BJ (cell line): Measurements from ENCODE around the gene PALM. TPM values are rescaled to one million over a fixed set of nuclear protein-coding genes. Genes with fewer than 3 reads are reported as not detected.

Experiments
- CTCF ChIA-PET: fragments of 350-600 bp; formaldehyde crosslinking; extraction: SDS; loops from one replicate; lab custom pipeline; 2021; ENCODE audit warnings: antibody characterized with exemption, inconsistent platforms; lab: Yijun Ruan, JAX
- POLR2A ChIA-PET: fragments of 300-600 bp; sonication (Branson Sonifier 250); formaldehyde crosslinking; extraction: SDS; loops from one replicate; lab custom pipeline; 2021; ENCODE audit warnings: antibody characterized with exemption; lab: Charles Lee
- DNase-seq: peaks from one replicate; pipeline ENCODE4 v3.0.0-alpha.2; 2011; ENCODE audit warnings: low read depth
- H3K27me3 ChIP-seq: 2 replicates; pipeline ENCODE4 v1.6.0; 2011; ENCODE audit warnings: low read length; ENCODE audit not compliant: control insufficient read depth, insufficient read depth
- H3K36me3 ChIP-seq: 2 replicates; pipeline ENCODE4 v1.5.1; 2011; ENCODE audit warnings: low read length; ENCODE audit not compliant: control insufficient read depth, insufficient read depth
- H3K4me3 ChIP-seq: 2 replicates; pipeline ENCODE4 v1.5.1; 2011; ENCODE audit warnings: low read depth, mild to moderate bottlenecking, control low read depth, low read length
- CTCF ChIP-seq: IDR thresholded peaks from 2 replicates; pipeline ENCODE4 v1.5.1; 2011; ENCODE audit warnings: low read depth, mild to moderate bottlenecking, control low read depth, inconsistent platforms, low read length, moderate library complexity; ENCODE audit not compliant: insufficient read depth
- polyA plus RNA-seq: library from polyadenylated mRNA; depleted of rRNA; stranded (reverse); fragments of >200 nt; gene quantifications from 2 replicates; pipeline ENCODE4 v1.2.3, GENCODE V29; 2011

Gene PALM
- polyA plus RNA-seq, 1 experiment: 1.2 TPM

- ChIA-PET POLR2A (no interaction called here), CTCF (interaction anchor here (0.8 to 2.4 kb wide), 9 partner anchors 20 to 214 kb away, joined by 3 to 7 read pairs (median 4); no protein-coding TSS in a partner anchor)
- no peak overlapping the region for H3K4me3 ChIP-seq
- no peak for TF ChIP-seq CTCF
- no peaks in the 10 kb centered on the region for H3K36me3 ChIP-seq
- peak; percentile 75 for DNase-seq
- no peaks in the 10 kb centered on the region for H3K27me3 ChIP-seq
Observed at GRCh38 chr19:768424-768823, 59.7 kb downstream of the PALM start.

- CTCF ChIA-PET: interaction anchor here (0.6 to 2.4 kb wide), 22 partner anchors 9 to 215 kb away, joined by 3 to 7 read pairs (median 3); partner anchors contain the start of gene WDR18
- no peak for TF ChIP-seq CTCF
Observed at GRCh38 chr19:769616-770015, 60.9 kb downstream of the PALM start.

GRCh38 chr19:771332-771785 is 62.6 kb downstream of the PALM start:
- H3K36me3 ChIP-seq: no peaks in the 10 kb centered on the region
- ChIA-PET CTCF (interaction anchor here (0.7 to 1.4 kb wide), 6 partner anchors 12 to 87 kb away, joined by 3 to 4 read pairs (median 3); no protein-coding TSS in a partner anchor), POLR2A (no interaction called here)
- no peak for DNase-seq
- no peaks in the 10 kb centered on the region for H3K27me3 ChIP-seq
- H3K4me3 ChIP-seq: no peak overlapping the region
- TF ChIP-seq CTCF: peak; percentile 64

More at GRCh38 chr19:769616-770015, 60.9 kb downstream of the PALM start:
- Histone ChIP-seq H3K36me3 (no peaks in the 10 kb centered on the region), H3K4me3 (no peak overlapping the region), H3K27me3 (no peaks in the 10 kb centered on the region)
- POLR2A ChIA-PET: no interaction called here
- DNase-seq: no peak

- ChIA-PET POLR2A (no interaction called here), CTCF (interaction anchor here (1.1 to 1.5 kb wide), 6 partner anchors 9 to 212 kb away, joined by 3 to 7 read pairs (median 4); partner anchors contain the start of gene WDR18)
Observed at GRCh38 chr19:772063-772462, 63.3 kb downstream of the PALM start.

More at GRCh38 chr19:772063-772462, 63.3 kb downstream of the PALM start:
- H3K36me3 ChIP-seq: no peaks in the 10 kb centered on the region
- H3K4me3 ChIP-seq: no peak overlapping the region
- H3K27me3 ChIP-seq: no peaks in the 10 kb centered on the region
- no peak for DNase-seq
- TF ChIP-seq CTCF: no peak
